ENCODE results near the gene RIOX2. TPM values are rescaled to one million over a fixed set of nuclear protein-coding genes. Genes with fewer than 3 reads are reported as not detected.
"Not testable (repeated sequence)": the region's sequence is repeated elsewhere in the genome, so short reads cannot be mapped to it uniquely, and the experiment has no call there.

The RIOX2 gene
- total and polyA plus RNA-seq, 7 donors = 9.0 to 23.5 (median 16.8) TPM

DNA sequence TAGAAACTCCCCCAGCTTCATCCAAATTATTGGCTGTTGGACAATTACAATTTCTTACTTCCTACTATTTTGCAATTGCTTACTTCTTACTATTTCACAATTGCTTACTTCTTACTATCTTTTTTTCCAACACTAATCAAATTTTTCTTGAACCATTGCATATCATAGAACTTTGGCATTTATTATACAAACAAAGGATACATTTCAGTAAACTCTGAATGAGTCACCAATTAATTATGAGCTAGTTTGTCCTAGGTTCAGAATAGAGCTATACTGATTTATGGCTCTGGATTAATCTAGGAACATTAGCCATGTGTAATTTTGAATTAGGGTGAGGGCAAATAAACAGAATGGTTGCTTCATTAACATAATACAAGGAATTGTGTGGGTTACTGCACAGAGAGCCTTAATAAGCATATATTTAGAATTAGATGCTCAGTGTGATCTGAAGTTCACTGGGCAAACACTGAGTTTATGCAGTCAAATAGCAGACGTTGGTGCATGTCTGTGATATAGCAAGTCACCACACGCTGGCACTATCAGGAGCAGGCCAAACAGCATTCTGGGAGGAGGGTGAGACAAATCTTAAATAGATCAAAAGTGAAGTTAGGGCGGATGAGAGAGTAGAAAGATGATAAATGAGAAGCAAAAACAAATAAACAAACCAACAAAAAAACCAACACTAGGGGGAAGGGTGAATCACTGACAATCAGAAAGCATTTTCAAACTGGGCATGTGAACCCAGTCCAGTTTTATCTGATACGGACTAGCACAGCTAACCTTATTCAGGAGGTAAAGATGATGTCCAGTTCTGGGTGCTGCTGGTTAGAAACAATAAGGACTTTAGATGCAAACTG lies 41.4 kb upstream of the RIOX2 start:
- no peak for TF ChIP-seq EP300 (IDR thresholded peaks at IDR 0.05)
- TF ChIP-seq, protein P1, sequence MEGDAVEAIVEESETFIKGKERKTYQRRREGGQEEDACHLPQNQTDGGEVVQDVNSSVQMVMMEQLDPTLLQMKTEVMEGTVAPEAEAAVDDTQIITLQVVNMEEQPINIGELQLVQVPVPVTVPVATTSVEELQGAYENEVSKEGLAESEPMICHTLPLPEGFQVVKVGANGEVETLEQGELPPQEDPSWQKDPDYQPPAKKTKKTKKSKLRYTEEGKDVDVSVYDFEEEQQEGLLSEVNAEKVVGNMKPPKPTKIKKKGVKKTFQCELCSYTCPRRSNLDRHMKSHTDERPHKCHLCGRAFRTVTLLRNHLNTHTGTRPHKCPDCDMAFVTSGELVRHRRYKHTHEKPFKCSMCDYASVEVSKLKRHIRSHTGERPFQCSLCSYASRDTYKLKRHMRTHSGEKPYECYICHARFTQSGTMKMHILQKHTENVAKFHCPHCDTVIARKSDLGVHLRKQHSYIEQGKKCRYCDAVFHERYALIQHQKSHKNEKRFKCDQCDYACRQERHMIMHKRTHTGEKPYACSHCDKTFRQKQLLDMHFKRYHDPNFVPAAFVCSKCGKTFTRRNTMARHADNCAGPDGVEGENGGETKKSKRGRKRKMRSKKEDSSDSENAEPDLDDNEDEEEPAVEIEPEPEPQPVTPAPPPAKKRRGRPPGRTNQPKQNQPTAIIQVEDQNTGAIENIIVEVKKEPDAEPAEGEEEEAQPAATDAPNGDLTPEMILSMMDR (IDR thresholded peaks at IDR 0.05) = no peak
- peak overlapping the region in 1 of 4 donors; percentile 29 for H3K27ac ChIP-seq
- peaks cover 0 to 22% (median 18%) of the 10 kb centered on the region in 4 donors for H3K4me1 ChIP-seq
- no peaks in the 10 kb centered on the region for H3K27me3 ChIP-seq
- H3K9me3 ChIP-seq = no peaks in the 10 kb centered on the region
- 51 to 59% methylated on average over 4 of the region's 4 CpGs for WGBS, 2 donors
- H3K4me3 ChIP-seq = no peak overlapping the region
- no peak for DNase-seq
- intact Hi-C loops (cut with DNase I) = no loop called here
- no peaks in the 10 kb centered on the region for H3K36me3 ChIP-seq

GRCh38 chr3:98012979-98013378 lies 40.7 kb upstream of the RIOX2 start:
- DNase-seq = no peak
- Histone ChIP-seq H3K9me3 (no peaks in the 10 kb centered on the region), H3K4me3 (no peak overlapping the region), H3K27ac (peak overlapping the region in 2 of 4 donors; percentile 10 to 29), H3K36me3 (no peaks in the 10 kb centered on the region), H3K27me3 (no peaks in the 10 kb centered on the region), H3K4me1 (peaks cover 0 to 22% (median 18%) of the 10 kb centered on the region in 4 donors)
- TF ChIP-seq EP300 (IDR thresholded peaks at IDR 0.05) (no peak), POLR2A (IDR thresholded peaks at IDR 0.05) (no peak), POLR2AphosphoS5 (IDR thresholded peaks at IDR 0.05) (peak in 1 of 4 donors; percentile 14)
- TF ChIP-seq, protein P1 (IDR thresholded peaks at IDR 0.05) = no peak
- intact Hi-C loops (cut with DNase I) = no loop called here
- WGBS, 2 donors = 64 to 68% methylated on average over 2 of the region's 2 CpGs

DNA sequence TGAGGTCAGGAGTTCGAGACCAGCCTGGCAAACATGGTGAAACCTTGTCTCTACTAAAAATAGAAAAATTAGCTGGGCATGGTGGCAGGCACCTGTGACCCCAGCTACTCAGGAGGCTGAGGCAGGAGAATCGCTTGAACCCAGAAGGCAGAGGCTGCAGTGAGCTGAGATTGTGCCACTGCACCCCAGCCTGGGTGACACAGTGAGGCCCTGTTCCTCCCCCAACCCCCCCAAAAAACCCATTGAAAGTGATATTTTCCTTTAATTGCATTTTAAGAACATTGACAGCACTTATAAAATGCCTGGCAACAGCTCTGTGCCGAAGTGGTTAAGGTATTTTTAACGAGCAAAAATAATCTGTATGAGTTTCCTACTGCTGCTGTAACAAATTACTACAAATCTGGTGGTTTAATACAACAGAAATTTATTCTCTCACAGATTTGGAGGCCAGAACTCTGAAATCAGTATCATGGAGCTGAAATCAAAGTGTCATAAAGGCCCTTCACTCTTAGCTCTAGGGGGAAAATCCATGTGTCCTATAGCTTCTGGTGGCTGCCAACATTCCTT lies 38.7 kb upstream of the RIOX2 start:
- H3K36me3 ChIP-seq; DNase-seq; H3K4me3 ChIP-seq; H3K27me3 ChIP-seq; intact Hi-C loops (cut with DNase I); H3K9me3 ChIP-seq; H3K27ac ChIP-seq: not testable (repeated sequence)
- WGBS, 2 donors = 90 to 95% methylated on average over 4 of the region's 4 CpGs
- peaks cover 0 to 22% (median 18%) of the 10 kb centered on the region in 4 donors for H3K4me1 ChIP-seq

DNA sequence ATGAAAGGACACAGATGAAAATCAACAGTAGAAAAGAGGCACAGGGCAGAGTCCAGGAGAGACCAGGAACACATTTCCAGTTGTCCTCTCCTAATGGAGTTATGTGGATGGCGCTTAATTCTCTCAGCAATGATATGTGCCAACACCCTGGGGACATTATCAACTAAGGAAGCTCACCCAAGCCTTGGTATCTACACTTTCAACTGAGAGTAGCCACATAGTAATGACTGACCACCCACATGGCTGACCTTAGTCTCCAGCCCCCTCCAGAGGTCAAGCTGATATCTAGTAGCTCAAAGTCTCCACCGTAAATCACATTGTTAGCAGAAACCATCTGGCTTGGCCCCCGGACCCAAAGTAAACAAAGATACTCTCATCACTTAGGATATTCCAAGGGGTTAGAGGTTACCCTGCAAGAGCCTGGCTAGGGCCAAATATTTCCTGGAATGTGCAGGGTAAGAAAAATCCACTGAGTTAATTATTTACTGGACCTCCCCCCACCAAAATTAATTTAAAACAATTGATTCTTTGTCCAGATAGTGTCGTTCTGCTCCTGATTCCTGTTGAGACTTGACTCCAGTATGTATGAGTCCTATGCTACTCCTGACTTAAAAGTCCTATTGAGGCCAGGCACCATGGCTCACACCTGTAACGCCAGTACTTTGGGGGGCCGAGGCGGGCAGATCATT lies 38.1 kb upstream of the RIOX2 start:
- no peak for DNase-seq
- no peaks in the 10 kb centered on the region for H3K9me3 ChIP-seq
- TF ChIP-seq EP300 (IDR thresholded peaks at IDR 0.05) (no peak), POLR2AphosphoS5 (IDR thresholded peaks at IDR 0.05) (no peak), POLR2A (IDR thresholded peaks at IDR 0.05) (no peak)
- TF ChIP-seq, protein P1 (IDR thresholded peaks at IDR 0.05) = no peak
- H3K4me1 ChIP-seq = peaks cover 0 to 22% (median 18%) of the 10 kb centered on the region in 4 donors
- 78 to 80% methylated on average over 7 of the region's 7 CpGs for WGBS, 2 donors
- no peaks in the 10 kb centered on the region for H3K36me3 ChIP-seq
- H3K27me3 ChIP-seq = no peaks in the 10 kb centered on the region
- no peak overlapping the region for H3K27ac ChIP-seq
- intact Hi-C loops (cut with DNase I) = no loop called here
- no peak overlapping the region for H3K4me3 ChIP-seq

DNA sequence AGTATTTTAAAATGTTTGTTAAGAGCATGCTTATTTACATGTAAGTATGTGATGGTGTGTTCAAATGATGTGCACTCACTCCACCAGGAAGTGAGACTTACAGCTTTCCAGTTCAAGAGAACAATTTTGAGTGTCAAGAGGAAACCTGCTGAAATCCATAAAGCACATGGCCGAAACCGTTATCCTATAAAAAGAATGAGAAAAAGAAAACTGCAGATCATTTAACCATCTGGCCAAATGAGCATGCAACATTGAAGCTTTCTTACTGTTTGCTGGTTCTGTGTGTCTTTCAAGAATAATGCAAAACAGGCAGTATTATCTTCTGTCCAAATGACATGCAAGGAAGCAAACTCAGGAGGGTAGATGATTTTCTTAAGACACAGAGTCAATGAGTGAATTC lies 36.6 kb upstream of the RIOX2 start:
- no peaks in the 10 kb centered on the region for H3K9me3 ChIP-seq
- DNase-seq = no peak
- H3K36me3 ChIP-seq = no peaks in the 10 kb centered on the region
- no peak for TF ChIP-seq POLR2A (IDR thresholded peaks at IDR 0.05)
- TF ChIP-seq, protein P1 (IDR thresholded peaks at IDR 0.05) = no peak
- TF ChIP-seq EP300 (IDR thresholded peaks at IDR 0.05) = no peak
- no peak for TF ChIP-seq POLR2AphosphoS5 (IDR thresholded peaks at IDR 0.05)
- no peak overlapping the region for H3K4me3 ChIP-seq
- intact Hi-C loops (cut with DNase I) = no loop called here
- WGBS, 2 donors = 48 to 75% methylated on average over 2 of the region's 2 CpGs
- H3K27ac ChIP-seq = no peak overlapping the region
- H3K4me1 ChIP-seq = peaks cover 0 to 18% (median 15%) of the 10 kb centered on the region in 4 donors
- H3K27me3 ChIP-seq = no peaks in the 10 kb centered on the region
